GM18873 (cell line): ENCODE data around the gene ZCCHC2.
A peak's percentile ranks its signal among the peaks of the same experiment; 100 is the strongest.

Source experiments
- ATAC-seq: cut with Tn5 transposase; IDR thresholded peaks from one replicate; pipeline ENCODE4 v1.9.1; 2021; ENCODE audit warnings: mild to moderate bottlenecking, moderate library complexity, moderate number of reproducible peaks; ENCODE audit not compliant: unreplicated experiment, low FRiP score

ZCCHC2 gene

DNA sequence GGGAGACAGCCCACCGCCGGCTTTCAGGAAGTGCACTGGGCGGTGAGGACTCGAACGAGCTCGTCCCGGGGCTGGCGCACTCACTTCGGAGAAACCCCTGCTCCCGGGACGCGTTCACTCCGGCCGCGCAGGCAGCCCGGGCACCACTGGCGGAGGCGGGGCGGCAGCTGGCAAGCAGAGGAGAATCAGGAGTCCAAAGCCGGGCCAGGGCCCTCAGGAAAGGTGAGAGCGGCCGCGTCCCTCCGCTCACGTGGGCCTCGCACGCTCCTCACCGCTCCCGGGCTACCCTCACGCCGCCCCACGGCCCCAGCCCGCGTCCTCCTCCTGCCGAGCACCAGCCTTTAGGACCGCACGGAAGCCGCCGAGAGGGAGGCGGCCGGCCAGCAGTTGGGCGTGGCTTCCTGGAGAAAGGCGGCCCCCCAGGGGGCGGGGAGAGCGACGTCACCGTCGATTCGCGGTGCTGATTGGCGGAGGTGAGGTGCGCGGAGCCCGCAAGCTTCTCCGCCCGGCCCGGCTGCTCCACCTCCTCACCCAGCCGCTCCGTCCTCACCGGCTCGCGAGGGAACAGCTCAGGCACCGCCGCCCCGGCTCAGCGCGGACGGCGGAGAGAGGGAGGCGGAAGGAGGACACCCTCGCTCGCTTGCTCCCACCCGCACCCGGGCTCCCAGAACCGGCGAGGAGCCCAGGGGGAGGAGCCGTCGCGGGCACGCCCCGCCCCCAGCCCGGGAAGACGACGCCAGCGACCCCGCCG is at the start of gene ZCCHC2:
TSS of gene ZCCHC2 (plus strand) at position 522 of the 751 bp plus-strand sequence. CDS start 400 bp downstream, outside the sequence.
- ATAC-seq, result peak; percentile 78

- ATAC-seq, result no peak
Observed at GRCh38 chr18:62479574-62479973, 43.3 kb upstream of the ZCCHC2 start.

GRCh38 chr18:62480927-62481326 is 41.9 kb upstream of the ZCCHC2 start:
- no peak for ATAC-seq

- no peak for ATAC-seq
Observed at GRCh38 chr18:62484941-62485340, 37.9 kb upstream of the ZCCHC2 start.

- no peak for ATAC-seq
Observed at GRCh38 chr18:62485684-62486083, 37.1 kb upstream of the ZCCHC2 start.

- ATAC-seq, result no peak
Observed at GRCh38 chr18:62486290-62486964, 36.4 kb upstream of the ZCCHC2 start.

DNA sequence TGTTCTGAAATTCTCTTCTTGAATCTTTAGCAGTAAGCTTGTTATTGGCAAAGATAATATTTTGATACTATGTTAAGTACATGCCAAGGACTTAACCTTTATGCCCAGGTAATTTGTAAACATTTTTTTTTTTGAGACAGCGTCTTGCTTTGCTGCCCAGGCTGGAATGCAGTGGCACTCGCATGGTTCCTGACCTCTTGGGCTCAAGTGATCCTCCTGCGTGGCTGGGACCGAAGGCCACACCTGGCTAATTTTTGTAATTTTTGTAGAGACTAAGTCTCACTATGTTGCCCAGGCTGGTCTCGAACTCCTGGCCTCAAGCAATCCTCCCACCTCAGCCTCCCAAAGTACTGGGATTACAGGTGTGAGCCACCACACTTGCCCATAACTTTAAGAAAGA is 35.7 kb upstream of the ZCCHC2 start:
- ATAC-seq, result no peak

DNA sequence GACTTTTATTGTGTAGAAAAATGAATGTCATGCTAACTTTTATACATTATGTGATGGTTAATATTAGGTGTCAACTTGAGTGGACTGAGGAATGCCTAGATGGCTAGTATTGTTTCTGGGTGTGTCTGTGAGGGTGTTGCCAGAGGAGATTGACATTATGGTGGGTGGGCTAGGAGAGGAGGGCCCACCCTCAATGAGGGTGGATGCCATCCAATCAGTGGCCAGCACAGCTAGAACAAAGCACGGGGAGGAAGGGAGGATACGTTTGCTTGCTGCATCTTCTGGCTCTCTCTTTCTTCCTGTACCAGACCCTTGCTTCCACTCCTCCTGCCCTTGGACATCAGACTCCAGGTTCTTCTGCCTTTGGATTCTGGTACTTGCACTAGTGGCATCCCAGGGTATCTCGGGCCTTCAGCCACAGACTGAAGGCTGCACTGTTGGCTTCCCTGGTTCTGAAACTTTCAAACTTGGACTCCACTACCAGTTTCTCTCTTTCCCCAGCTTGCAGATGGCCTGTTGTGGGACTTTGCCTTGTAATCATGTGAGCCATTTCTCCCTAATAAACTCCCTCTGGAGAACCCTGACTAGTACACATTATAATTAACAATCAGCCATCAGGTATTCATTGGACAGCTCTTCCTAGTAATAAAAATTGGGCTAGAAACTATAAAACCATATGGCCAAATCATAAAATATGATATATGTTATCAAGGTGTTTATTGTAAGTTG is 31.7 kb upstream of the ZCCHC2 start:
- ATAC-seq, result no peak

- ATAC-seq, result no peak
Observed at GRCh38 chr18:62493033-62493862, 29.6 kb upstream of the ZCCHC2 start.

GRCh38 chr18:62494764-62495163 is 28.1 kb upstream of the ZCCHC2 start:
- ATAC-seq, result no peak

- ATAC-seq, result no peak
Observed at GRCh38 chr18:62496262-62496661, 26.6 kb upstream of the ZCCHC2 start.

- ATAC-seq, result no peak
Observed at GRCh38 chr18:62497190-62497772, 25.5 kb upstream of the ZCCHC2 start.

DNA sequence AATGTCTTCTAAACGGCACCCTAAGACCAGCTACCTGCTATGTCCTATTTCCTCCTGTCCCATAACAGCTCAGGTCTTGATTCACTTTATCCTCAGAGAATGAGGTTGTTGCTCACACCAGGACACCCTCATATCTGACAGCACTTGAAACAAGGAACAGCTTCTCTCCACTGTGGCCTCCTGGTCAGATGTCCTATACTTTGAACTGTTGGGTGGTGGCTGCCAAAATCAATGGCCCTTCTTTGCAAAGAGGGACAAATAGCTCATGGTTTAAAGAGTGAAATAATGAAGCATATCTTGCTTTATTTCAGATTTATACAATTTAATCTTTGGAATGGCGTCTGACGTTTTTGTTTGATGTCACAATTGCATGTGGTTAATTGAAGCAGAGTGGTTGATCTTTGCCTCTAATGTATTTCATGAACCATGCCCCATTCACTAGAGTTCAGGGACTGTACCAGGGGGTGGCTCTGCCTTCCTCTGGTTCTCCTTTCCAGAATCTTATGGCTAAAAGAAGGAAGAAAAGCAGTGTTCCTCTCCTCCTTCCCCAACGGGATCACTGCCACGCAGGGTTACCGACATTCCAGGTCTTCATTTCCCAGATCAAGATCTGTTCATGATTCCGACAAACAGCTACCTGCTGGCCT is 24.1 kb upstream of the ZCCHC2 start:
- ATAC-seq, result no peak

GRCh38 chr18:62499263-62499650 is 23.6 kb upstream of the ZCCHC2 start:
- no peak for ATAC-seq

GRCh38 chr18:62500174-62500573 is 22.7 kb upstream of the ZCCHC2 start:
- no peak for ATAC-seq

DNA sequence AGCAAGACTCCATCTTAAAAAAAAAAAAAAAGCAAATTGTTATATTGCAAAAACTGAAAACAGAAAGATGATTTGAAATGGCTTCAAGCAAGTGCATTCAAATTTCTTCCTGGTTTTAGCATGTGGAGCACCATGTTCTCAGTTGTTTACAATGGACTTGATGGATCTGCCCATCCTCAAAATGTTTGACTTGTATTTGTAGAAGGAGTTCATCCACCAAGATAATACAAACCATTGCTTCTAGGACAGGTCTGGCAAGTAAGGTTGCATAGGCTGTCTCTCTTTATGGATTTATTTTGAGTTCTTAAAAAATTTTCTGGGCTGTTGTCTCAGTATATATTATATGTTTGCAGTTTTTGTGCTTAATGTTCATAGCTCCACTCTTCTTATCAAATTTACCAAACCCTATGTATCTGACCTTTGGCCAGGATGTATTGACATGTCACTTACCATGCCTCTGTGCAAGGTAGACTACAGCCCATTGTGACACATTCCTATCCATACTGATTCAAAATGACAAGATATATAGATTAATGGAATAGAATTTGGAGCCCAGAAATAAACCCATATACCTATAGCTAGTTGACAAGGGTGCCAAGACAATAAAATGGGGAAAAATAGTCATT is 21.7 kb upstream of the ZCCHC2 start:
- no peak for ATAC-seq

DNA sequence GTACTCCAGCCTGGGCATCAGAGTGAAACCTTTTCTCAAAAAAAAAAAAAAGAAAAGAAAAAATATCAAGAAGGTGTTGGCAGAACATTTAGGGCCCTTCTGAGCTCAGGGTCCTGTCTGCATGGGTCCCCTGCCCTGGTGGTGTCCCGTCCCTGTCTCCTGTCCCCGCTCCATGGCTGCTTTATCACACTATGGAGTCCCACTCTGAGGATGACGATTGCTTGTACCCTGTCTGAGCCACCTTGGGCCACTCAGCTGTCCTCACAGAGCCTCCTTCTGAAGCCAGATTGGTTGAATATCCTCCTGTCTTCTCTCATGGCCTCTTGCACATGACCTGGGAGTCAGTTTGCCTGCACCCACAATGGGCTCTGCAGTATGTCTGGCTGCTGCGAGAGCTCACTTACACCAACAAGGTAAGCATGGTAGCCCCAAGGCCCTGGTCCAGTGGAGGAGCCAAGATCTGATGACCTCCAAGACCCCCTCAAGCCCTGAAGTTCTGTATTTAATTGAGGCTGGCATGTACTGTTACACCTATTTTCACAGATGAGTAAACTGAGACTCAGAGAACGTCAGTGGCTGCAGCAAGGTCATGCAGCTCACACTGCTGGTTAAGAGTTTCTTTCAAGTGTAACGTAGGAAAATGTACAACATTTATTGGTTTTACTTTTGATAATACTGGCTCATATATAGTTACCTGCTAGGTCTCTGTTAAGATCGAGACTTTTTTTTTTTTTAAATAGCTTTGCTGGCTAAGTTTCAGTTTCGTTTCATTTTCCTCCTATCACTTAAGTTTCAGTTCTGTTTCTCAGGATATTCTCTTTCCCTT is 16.9 kb upstream of the ZCCHC2 start:
- ATAC-seq, result peak; percentile 81

- peak; percentile 6 for ATAC-seq
Observed at GRCh38 chr18:62506495-62507143, 16.2 kb upstream of the ZCCHC2 start.
